BE2C (cell line): ENCODE data around the gene TMEM271.

Experiments
- DNase-seq: peaks from one replicate; pipeline ENCODE4 v3.0.0-alpha.2; 2020
- H3K27me3 ChIP-seq: fragments of 250-450 bp; sonication (Bioruptor Pico); 2 replicates; pipeline ENCODE4 v1.5.1; 2020; ENCODE audit warnings: mild to moderate bottlenecking
- H3K36me3 ChIP-seq: fragments of 250-450 bp; sonication (Bioruptor Pico); 2 replicates; pipeline ENCODE4 v1.5.1; 2020; ENCODE audit warnings: mild to moderate bottlenecking
- H3K4me1 ChIP-seq: fragments of 250-450 bp; sonication (Bioruptor Pico); 2 replicates; pipeline ENCODE4 v1.5.1; 2020
- H3K4me3 ChIP-seq: 2 replicates; pipeline ENCODE4 v1.5.1; 2011; ENCODE audit warnings: low read depth, low read length
- H3K9me3 ChIP-seq: fragments of 250-450 bp; sonication (Bioruptor Pico); 2 replicates; pipeline ENCODE4 v1.5.1; 2020
- TF ChIP-seq, protein P1 (sequence below): IDR thresholded peaks from 2 replicates; pipeline ENCODE4 v1.5.1; 2012; ENCODE audit warnings: mild to moderate bottlenecking, low read depth, low read length

TMEM271 gene

DNA sequence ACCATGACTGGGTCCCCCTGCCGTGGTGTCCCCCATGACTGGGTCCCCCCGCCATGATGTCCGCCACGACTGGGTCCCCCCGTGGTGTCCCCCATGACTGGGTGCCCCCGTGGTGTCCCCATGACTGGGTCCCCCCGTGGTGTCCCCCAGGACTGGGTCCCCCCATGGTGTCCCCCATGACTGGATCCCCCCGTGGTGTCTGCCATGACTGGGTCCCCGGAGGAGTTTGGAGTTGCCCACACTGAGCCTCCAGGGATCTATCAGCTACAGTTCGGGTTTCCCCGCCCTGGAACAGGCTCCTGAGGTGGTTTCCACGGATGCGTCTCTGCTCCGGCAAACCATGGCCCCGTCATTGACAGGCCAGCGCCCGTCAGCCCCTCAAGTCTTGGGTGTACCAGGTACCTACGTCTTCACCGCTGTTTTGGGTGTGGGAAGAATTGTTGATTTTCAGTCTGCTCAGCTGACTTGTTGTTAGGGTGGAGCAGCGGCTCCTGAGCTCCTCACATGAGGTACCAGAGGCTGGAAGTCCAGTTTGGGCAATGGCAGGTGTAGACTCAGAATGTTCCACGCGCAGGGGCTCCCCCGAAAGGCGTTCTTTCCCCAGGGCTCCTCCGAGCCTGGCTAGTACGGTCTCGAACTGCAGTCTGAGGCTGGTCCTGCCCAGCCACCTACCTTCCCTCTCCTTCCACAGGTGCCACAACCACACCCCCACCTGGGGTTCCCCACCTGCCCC is 41.0 kb upstream of the TMEM271 start:
- Histone ChIP-seq H3K9me3 (no peaks in the 10 kb centered on the region), H3K27me3 (no peaks in the 10 kb centered on the region), H3K36me3 (no peaks in the 10 kb centered on the region), H3K4me1 (no peaks in the 10 kb centered on the region), H3K4me3 (no peak overlapping the region)
- TF ChIP-seq, protein P1, sequence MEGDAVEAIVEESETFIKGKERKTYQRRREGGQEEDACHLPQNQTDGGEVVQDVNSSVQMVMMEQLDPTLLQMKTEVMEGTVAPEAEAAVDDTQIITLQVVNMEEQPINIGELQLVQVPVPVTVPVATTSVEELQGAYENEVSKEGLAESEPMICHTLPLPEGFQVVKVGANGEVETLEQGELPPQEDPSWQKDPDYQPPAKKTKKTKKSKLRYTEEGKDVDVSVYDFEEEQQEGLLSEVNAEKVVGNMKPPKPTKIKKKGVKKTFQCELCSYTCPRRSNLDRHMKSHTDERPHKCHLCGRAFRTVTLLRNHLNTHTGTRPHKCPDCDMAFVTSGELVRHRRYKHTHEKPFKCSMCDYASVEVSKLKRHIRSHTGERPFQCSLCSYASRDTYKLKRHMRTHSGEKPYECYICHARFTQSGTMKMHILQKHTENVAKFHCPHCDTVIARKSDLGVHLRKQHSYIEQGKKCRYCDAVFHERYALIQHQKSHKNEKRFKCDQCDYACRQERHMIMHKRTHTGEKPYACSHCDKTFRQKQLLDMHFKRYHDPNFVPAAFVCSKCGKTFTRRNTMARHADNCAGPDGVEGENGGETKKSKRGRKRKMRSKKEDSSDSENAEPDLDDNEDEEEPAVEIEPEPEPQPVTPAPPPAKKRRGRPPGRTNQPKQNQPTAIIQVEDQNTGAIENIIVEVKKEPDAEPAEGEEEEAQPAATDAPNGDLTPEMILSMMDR, result no peak
- no peak for DNase-seq

DNA sequence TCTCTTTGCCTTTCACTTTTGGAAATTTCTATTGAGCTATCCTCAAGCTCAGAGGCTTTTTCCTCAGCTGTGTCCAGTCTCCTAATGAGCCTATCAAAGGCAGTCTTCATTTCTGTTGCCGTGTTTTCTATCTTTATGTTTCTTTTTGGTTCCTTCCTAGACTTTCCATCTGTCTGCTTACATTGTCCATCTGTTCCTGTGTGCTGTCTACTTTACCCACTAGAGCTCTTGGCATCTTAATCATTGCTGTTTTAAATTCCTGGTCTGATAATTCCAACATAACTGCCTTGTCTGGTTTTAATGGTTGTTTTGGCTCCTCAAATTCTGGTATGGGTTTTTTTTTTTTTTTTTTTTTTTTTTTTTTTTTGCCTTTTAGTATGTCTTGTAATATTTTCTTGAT is 40.0 kb upstream of the TMEM271 start:
- Histone ChIP-seq H3K36me3 (no peaks in the 10 kb centered on the region), H3K9me3 (no peaks in the 10 kb centered on the region), H3K27me3 (no peaks in the 10 kb centered on the region), H3K4me3 (no peak overlapping the region), H3K4me1 (no peaks in the 10 kb centered on the region)
- TF ChIP-seq, protein P1, result no peak
- DNase-seq, result no peak

- DNase-seq, result no peak
- no peak overlapping the region for H3K4me3 ChIP-seq
- H3K9me3 ChIP-seq, result no peaks in the 10 kb centered on the region
- TF ChIP-seq, protein P1, result no peak
- H3K27me3 ChIP-seq, result no peaks in the 10 kb centered on the region
- H3K4me1 ChIP-seq, result no peaks in the 10 kb centered on the region
- H3K36me3 ChIP-seq, result no peaks in the 10 kb centered on the region
Observed at GRCh38 chr4:613126-613525, 37.0 kb upstream of the TMEM271 start.

DNA sequence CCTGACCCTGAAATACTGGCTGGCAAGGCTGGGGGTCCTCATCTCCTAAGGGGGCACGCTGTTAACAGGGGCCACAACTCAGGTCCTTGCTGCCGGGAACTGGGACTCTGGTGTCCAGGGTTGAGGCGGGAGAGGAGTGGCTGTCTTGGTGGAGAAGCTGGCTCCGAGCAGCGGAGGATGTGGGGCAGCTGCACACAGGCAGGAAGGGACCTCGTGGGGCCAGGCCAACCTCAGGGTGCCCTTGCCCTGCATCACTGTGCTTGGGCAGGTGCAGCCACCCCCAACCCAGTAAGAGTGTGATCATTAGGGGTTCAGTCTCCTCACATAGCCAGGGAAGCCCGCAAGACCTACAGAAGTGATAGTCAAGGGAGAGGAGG is 36.6 kb upstream of the TMEM271 start:
- TF ChIP-seq, protein P1, result no peak
- no peak overlapping the region for H3K4me3 ChIP-seq
- no peaks in the 10 kb centered on the region for H3K9me3 ChIP-seq
- H3K4me1 ChIP-seq, result no peaks in the 10 kb centered on the region
- H3K27me3 ChIP-seq, result no peaks in the 10 kb centered on the region
- no peaks in the 10 kb centered on the region for H3K36me3 ChIP-seq
- DNase-seq, result no peak

DNA sequence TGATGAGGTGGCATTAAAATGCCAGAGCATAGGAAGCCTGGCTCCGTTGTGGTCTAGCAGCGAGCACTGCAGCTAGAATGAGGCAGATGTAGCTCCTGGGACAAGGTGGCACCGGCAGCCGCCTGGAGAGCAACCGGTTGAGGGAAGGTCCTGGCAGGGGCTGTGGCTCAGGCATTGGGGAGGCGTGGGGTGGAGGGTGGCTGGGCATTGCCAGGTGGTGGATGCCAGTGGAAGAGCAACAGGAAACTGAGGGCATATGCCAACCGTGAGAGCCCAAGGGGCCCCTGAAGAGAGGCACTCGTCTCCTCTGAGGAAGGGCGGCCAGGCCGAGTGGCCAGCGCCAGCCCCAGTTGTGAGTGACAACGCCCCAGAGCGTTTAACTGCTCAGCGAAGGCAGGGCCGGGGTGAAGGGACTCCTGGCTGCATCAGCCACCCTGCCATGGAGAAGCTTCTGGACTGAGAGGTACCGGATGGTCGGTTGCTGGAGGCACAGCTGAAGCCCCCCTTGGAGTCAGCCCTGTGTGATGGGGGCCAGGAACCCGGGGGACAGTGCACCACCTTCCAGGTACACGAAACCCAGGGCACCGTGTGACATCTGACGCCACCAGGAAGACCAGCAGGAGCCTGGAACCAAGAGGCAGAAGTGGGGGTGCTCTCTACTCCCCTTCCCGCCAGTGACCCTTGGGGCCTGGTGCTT is 36.1 kb upstream of the TMEM271 start:
- H3K4me1 ChIP-seq, result no peaks in the 10 kb centered on the region
- no peak for DNase-seq
- H3K36me3 ChIP-seq, result no peaks in the 10 kb centered on the region
- TF ChIP-seq, protein P1, result no peak
- no peak overlapping the region for H3K4me3 ChIP-seq
- no peaks in the 10 kb centered on the region for H3K27me3 ChIP-seq
- H3K9me3 ChIP-seq, result no peaks in the 10 kb centered on the region
